GM13976 (cell line): ENCODE measurements around the gene ARHGAP15.

Source experiments
- DNase-seq: peaks from one replicate; pipeline ENCODE4 v3.0.0; 2012; ENCODE audit warnings: low spot score
- CTCF ChIP-seq: IDR thresholded peaks from 2 replicates; pipeline ENCODE4 v1.5.1; 2012; ENCODE audit warnings: borderline replicate concordance, mild to moderate bottlenecking; ENCODE audit not compliant: insufficient read depth; ENCODE audit errors: extremely low read depth, missing control alignments, control extremely low read depth
- in situ Hi-C: fragments of 300-500 bp; cut with MboI; formaldehyde crosslinking; loops from one replicate; pipeline ENCODE4 v1.12.0; 2022; ENCODE audit warnings: low sequenced_read_pairs, mixed read lengths, inconsistent platforms; ENCODE audit not compliant: unreplicated experiment

ARHGAP15 gene

GRCh38 chr2:143702931-143703330, 573.7 kb downstream of the ARHGAP15 start:
- in situ Hi-C loops, result no loop called here
- no peak for DNase-seq
- TF ChIP-seq CTCF, result no peak

GRCh38 chr2:143704451-143705106, 575.4 kb downstream of the ARHGAP15 start:
- in situ Hi-C loops, result no loop called here
- no peak for DNase-seq
- TF ChIP-seq CTCF, result no peak

DNA sequence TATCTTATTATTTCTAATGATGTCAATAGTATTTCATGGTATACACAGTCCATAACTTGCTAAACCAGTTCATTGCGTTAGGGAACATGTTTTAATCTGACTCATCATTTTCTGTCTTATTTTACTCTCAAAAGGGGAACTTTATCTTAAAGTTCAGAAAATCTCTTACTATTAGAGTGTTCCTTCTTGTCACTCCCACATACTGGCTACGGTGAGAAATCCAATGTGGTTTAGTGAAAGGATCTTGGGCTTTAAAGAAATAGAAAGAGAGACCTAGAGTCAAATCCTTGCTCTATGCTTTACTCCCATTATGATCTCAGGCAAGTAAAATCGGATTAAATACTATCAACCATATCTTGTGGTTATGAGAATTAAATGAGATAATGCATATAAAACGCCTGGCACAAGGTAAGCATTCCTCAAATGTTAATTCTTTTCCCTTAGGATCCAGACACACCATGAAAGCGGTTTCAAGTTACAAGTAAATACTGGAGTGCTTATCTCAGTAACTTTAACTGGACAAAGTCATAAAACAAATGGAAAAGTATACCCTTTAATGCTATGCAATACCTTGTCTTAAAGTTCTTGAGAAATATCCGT, 576.0 kb downstream of the ARHGAP15 start:
- in situ Hi-C loops, result no loop called here
- no peak for DNase-seq
- no peak for TF ChIP-seq CTCF

GRCh38 chr2:143706354-143706753, 577.1 kb downstream of the ARHGAP15 start:
- DNase-seq, result no peak
- in situ Hi-C loops, result no loop called here
- no peak for TF ChIP-seq CTCF

DNA sequence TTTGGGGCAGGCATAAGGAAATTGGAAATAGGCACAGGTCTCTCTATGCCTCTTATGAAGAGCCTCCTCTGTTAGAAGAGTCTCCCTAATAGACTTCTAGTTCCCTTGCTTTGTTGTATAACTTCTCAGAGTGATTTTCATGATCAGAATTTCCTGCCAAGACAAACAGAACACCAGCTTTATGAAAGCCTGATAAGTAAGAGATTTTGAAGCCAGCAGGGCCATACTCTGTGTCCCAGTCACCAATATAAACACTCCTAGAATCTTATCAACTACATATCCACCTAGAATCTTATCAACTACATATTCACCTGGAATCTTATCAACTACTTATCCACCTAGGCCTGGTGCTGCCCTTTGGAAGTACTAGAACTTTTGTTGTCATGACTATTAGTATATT, 579.5 kb downstream of the ARHGAP15 start:
- no peak for TF ChIP-seq CTCF
- in situ Hi-C loops, result no loop called here
- DNase-seq, result no peak

GRCh38 chr2:143710196-143710595, 581.0 kb downstream of the ARHGAP15 start:
- no peak for DNase-seq
- TF ChIP-seq CTCF, result no peak
- in situ Hi-C loops, result no loop called here
